Activated T-helper 2 cell treated with anti-CD3 and anti-CD28 coated beads, Interferon-gamma antibody, Interleukin-2, Interleukin-4, amounts not matched to agents 10 μg/mL and 5 μg/mL and 100 μg/mL, durations not matched to agents 14 hours and 24 hours and 36 hours (primary cell): ENCODE data around the gene SUV39H1. TPM values are rescaled to one million over a fixed set of nuclear protein-coding genes. Genes with fewer than 3 reads are reported as not detected.
"Not testable (repeated sequence)": the region's sequence is repeated elsewhere in the genome, so short reads cannot be mapped to it uniquely, and the experiment has no call there.

Experiments used
- DNase-seq: peaks from one replicate; pipeline ENCODE4 v3.0.0; 2021; ENCODE audit warnings: low spot score
- H3K27ac Mint-ChIP-seq: one replicate; pipeline ENCODE4 v1.8.0; 2021; ENCODE audit warnings: mixed read lengths
- H3K27me3 Mint-ChIP-seq: one replicate; pipeline ENCODE4 v1.8.0; 2021; ENCODE audit warnings: low read depth, mixed read lengths
- H3K36me3 Mint-ChIP-seq: one replicate; pipeline ENCODE4 v1.8.0; 2021; ENCODE audit warnings: low read depth, mixed read lengths
- H3K4me1 Mint-ChIP-seq: one replicate; pipeline ENCODE4 v1.8.0; 2021; ENCODE audit warnings: low read depth, mixed read lengths
- H3K4me3 Mint-ChIP-seq: one replicate; pipeline ENCODE4 v1.8.0; 2021; ENCODE audit warnings: low read depth, mild to moderate bottlenecking, moderate library complexity, mixed read lengths
- H3K9me3 Mint-ChIP-seq: one replicate; pipeline ENCODE4 v1.8.0; 2021; ENCODE audit warnings: mixed read lengths
- intact Hi-C: fragments of 100-400 bp; cut with micrococcal nuclease; formaldehyde crosslinking; loops from one replicate; pipeline ENCODE4 v1.15.1; 2023
- total RNA-seq: library from RNA; stranded (reverse); gene quantifications from 2 replicates; pipeline ENCODE4 v1.2.3, GENCODE V29; 2022

Gene SUV39H1
- 28.8 and 29.6 TPM in 2 replicates for total RNA-seq

GRCh38 chrX:48696301-48696908 is at the start of gene SUV39H1:
SUV39H1 (plus strand) TSS chrX:48696734; CDS start chrX:48696785, 51 bp downstream.
- peaks cover 26% of the 10 kb centered on the region for H3K4me1 Mint-ChIP-seq
- intact Hi-C loops = loop anchor here (1.0 to 2.0 kb wide), 3 partner anchors 12 to 106 kb away; partner anchors contain the start of gene HDAC6
- no peaks in the 10 kb centered on the region for H3K9me3 Mint-ChIP-seq
- peak; percentile 84 for DNase-seq
- H3K27ac Mint-ChIP-seq = peak within 1 kb of the TSS; percentile 94
- H3K36me3 Mint-ChIP-seq = peaks cover 31% of the 10 kb centered on the region
- H3K4me3 Mint-ChIP-seq = peak within 1 kb of the TSS; percentile 94
- H3K27me3 Mint-ChIP-seq = no peaks in the 10 kb centered on the region

- Mint-ChIP-seq H3K27me3 (no peaks in the 10 kb centered on the region), H3K36me3 (no peaks in the 10 kb centered on the region), H3K4me3 (no peak overlapping the region), H3K4me1 (no peaks in the 10 kb centered on the region), H3K9me3 (no peaks in the 10 kb centered on the region), H3K27ac (no peak overlapping the region)
- intact Hi-C loops = loop anchor here (10.0 kb wide), 1 partner anchor 266 kb away; the partner anchor contains the start of genes PIM2 and SLC35A2
- DNase-seq = peak; percentile 10
These were observed 48.2 kb upstream of the SUV39H1 start for GRCh38 chrX:48648336-48648751.

GRCh38 chrX:48649102-48649501 is 47.4 kb upstream of the SUV39H1 start:
- no peaks in the 10 kb centered on the region for H3K4me1 Mint-ChIP-seq
- H3K4me3 Mint-ChIP-seq = no peak overlapping the region
- no peaks in the 10 kb centered on the region for H3K27me3 Mint-ChIP-seq
- H3K36me3 Mint-ChIP-seq = no peaks in the 10 kb centered on the region
- H3K27ac Mint-ChIP-seq = no peak overlapping the region
- DNase-seq = no peak
- intact Hi-C loops = loop anchor here (10.0 kb wide), 1 partner anchor 266 kb away; the partner anchor contains the start of genes PIM2 and SLC35A2
- no peaks in the 10 kb centered on the region for H3K9me3 Mint-ChIP-seq

GRCh38 chrX:48652055-48652579 is 44.4 kb upstream of the SUV39H1 start:
- intact Hi-C loops, H3K27ac Mint-ChIP-seq, H3K4me1 Mint-ChIP-seq, H3K36me3 Mint-ChIP-seq, DNase-seq, H3K4me3 Mint-ChIP-seq, H3K27me3 Mint-ChIP-seq, H3K9me3 Mint-ChIP-seq: not testable (repeated sequence)

GRCh38 chrX:48654746-48655145 is 41.8 kb upstream of the SUV39H1 start:
- H3K4me3 Mint-ChIP-seq, H3K4me1 Mint-ChIP-seq, H3K27me3 Mint-ChIP-seq, intact Hi-C loops, DNase-seq, H3K27ac Mint-ChIP-seq, H3K36me3 Mint-ChIP-seq, H3K9me3 Mint-ChIP-seq: not testable (repeated sequence)

GRCh38 chrX:48659686-48660085 is 36.8 kb upstream of the SUV39H1 start:
- H3K9me3 Mint-ChIP-seq, intact Hi-C loops, H3K27me3 Mint-ChIP-seq, H3K4me3 Mint-ChIP-seq, H3K4me1 Mint-ChIP-seq, H3K27ac Mint-ChIP-seq, H3K36me3 Mint-ChIP-seq, DNase-seq: not testable (repeated sequence)

GRCh38 chrX:48663241-48663640 is 33.3 kb upstream of the SUV39H1 start:
- no peak for DNase-seq
- Mint-ChIP-seq H3K4me1 (peaks cover 5% of the 10 kb centered on the region), H3K9me3 (no peaks in the 10 kb centered on the region), H3K4me3 (no peak overlapping the region), H3K36me3 (no peaks in the 10 kb centered on the region), H3K27me3 (no peaks in the 10 kb centered on the region), H3K27ac (no peak overlapping the region)
- intact Hi-C loops = no loop called here

- intact Hi-C loops = no loop called here
- Mint-ChIP-seq H3K9me3 (no peaks in the 10 kb centered on the region), H3K4me1 (peaks cover 5% of the 10 kb centered on the region), H3K27me3 (no peaks in the 10 kb centered on the region), H3K4me3 (no peak overlapping the region), H3K27ac (no peak overlapping the region), H3K36me3 (no peaks in the 10 kb centered on the region)
- no peak for DNase-seq
These were observed 32.4 kb upstream of the SUV39H1 start for GRCh38 chrX:48664156-48664555.

- no peak overlapping the region for H3K27ac Mint-ChIP-seq
- H3K4me1 Mint-ChIP-seq = peaks cover 5% of the 10 kb centered on the region
- H3K27me3 Mint-ChIP-seq = no peaks in the 10 kb centered on the region
- intact Hi-C loops = no loop called here
- H3K4me3 Mint-ChIP-seq = no peak overlapping the region
- DNase-seq = no peak
- no peaks in the 10 kb centered on the region for H3K9me3 Mint-ChIP-seq
- no peaks in the 10 kb centered on the region for H3K36me3 Mint-ChIP-seq
These were observed 30.5 kb upstream of the SUV39H1 start for GRCh38 chrX:48665991-48666390.

- Mint-ChIP-seq H3K4me3 (no peak overlapping the region), H3K27me3 (no peaks in the 10 kb centered on the region), H3K4me1 (no peaks in the 10 kb centered on the region), H3K9me3 (no peaks in the 10 kb centered on the region), H3K36me3 (no peaks in the 10 kb centered on the region), H3K27ac (no peak overlapping the region)
- no peak for DNase-seq
- intact Hi-C loops = no loop called here
These were observed 29.9 kb upstream of the SUV39H1 start for GRCh38 chrX:48666649-48667048.

GRCh38 chrX:48667509-48667908 is 29.0 kb upstream of the SUV39H1 start:
- intact Hi-C loops = no loop called here
- Mint-ChIP-seq H3K27me3 (no peaks in the 10 kb centered on the region), H3K36me3 (no peaks in the 10 kb centered on the region)

GRCh38 chrX:48668187-48668586 is 28.3 kb upstream of the SUV39H1 start:
- H3K27me3 Mint-ChIP-seq, intact Hi-C loops, H3K4me1 Mint-ChIP-seq, H3K36me3 Mint-ChIP-seq, H3K9me3 Mint-ChIP-seq, DNase-seq, H3K4me3 Mint-ChIP-seq, H3K27ac Mint-ChIP-seq: not testable (repeated sequence)

More at GRCh38 chrX:48667509-48667908, 29.0 kb upstream of the SUV39H1 start:
- DNase-seq = no peak
- H3K4me3 Mint-ChIP-seq = no peak overlapping the region
- no peak overlapping the region for H3K27ac Mint-ChIP-seq
- no peaks in the 10 kb centered on the region for H3K9me3 Mint-ChIP-seq
- no peaks in the 10 kb centered on the region for H3K4me1 Mint-ChIP-seq

GRCh38 chrX:48676106-48676892 is 20.2 kb upstream of the SUV39H1 start:
- H3K27me3 Mint-ChIP-seq = no peaks in the 10 kb centered on the region
- intact Hi-C loops = loop anchor here (2.0 to 5.0 kb wide), 3 partner anchors 21 to 79 kb away; partner anchors contain the start of genes SUV39H1 and WDR13
- H3K9me3 Mint-ChIP-seq = no peaks in the 10 kb centered on the region
- peak overlapping the region; percentile 91 for H3K4me3 Mint-ChIP-seq
- H3K36me3 Mint-ChIP-seq = peaks cover 9% of the 10 kb centered on the region
- peak overlapping the region; percentile 91 for H3K27ac Mint-ChIP-seq
- H3K4me1 Mint-ChIP-seq = peaks cover 13% of the 10 kb centered on the region
- peak; percentile 86 for DNase-seq
